WTC11 (cell line): Measurements from ENCODE around the gene MYO5C. TPM values are rescaled to one million over a fixed set of nuclear protein-coding genes. Genes with fewer than 3 reads are reported as not detected.

Experiments
- ATAC-seq: fragments of 200-7000 bp; cut with Tn5 transposase; 2 replicates; pipeline ENCODE4 v1.10.0; 2021; ENCODE audit warnings: mild to moderate bottlenecking, moderate library complexity
- CTCF ChIA-PET: fragments of 300-600 bp; sonication (Branson Sonifier 250); formaldehyde crosslinking; loops from one replicate; lab custom pipeline; 2021; ENCODE audit warnings: antibody characterized with exemption; lab: Charles Lee
- POLR2A ChIA-PET: fragments of 350-600 bp; sonication (Branson Sonifier 250); formaldehyde crosslinking; loops from one replicate; lab custom pipeline; 2021; ENCODE audit warnings: antibody characterized with exemption; lab: Charles Lee
- DNase-seq: peaks from one replicate; pipeline ENCODE4 v3.0.0; 2021; ENCODE audit warnings: low spot score
- H3K27ac Mint-ChIP-seq: 2 replicates; pipeline ENCODE4 v1.8.0; 2021; ENCODE audit warnings: mixed read lengths
- H3K27me3 Mint-ChIP-seq: 2 replicates; pipeline ENCODE4 v1.8.0; 2021; ENCODE audit warnings: low read depth, mild to moderate bottlenecking, moderate library complexity, mixed read lengths
- H3K36me3 Mint-ChIP-seq: 2 replicates; pipeline ENCODE4 v1.8.0; 2021; ENCODE audit warnings: mixed read lengths
- H3K4me1 Mint-ChIP-seq: 2 replicates; pipeline ENCODE4 v1.8.0; 2022; ENCODE audit warnings: mixed read lengths
- H3K4me3 Mint-ChIP-seq: 2 replicates; pipeline ENCODE4 v1.8.0; 2021; ENCODE audit warnings: mild to moderate bottlenecking, moderate library complexity, mixed read lengths
- H3K9me3 Mint-ChIP-seq: 2 replicates; pipeline ENCODE4 v1.8.0; 2021; ENCODE audit warnings: mixed read lengths
- CBFB ChIP-seq: sonication (generic); formaldehyde crosslinking; IDR thresholded peaks from 2 replicates; pipeline ENCODE4 v1.8.1; 2022; ENCODE audit warnings: mild to moderate bottlenecking, low read depth, missing genetic modification reagents
- CREM ChIP-seq: sonication (generic); formaldehyde crosslinking; IDR thresholded peaks from 2 replicates; pipeline ENCODE4 v1.8.1; 2022; ENCODE audit warnings: mild to moderate bottlenecking, missing genetic modification reagents, moderate library complexity
- CTCF ChIP-seq: fragments of 200-600 bp; IDR thresholded peaks from 2 replicates; pipeline ENCODE4 v1.8.0; 2022; ENCODE audit warnings: antibody characterized with exemption
- ETV6 ChIP-seq: sonication (generic); formaldehyde crosslinking; IDR thresholded peaks from 2 replicates; pipeline ENCODE4 v1.8.1; 2022; ENCODE audit warnings: mild to moderate bottlenecking, missing genetic modification reagents
- IRF2 ChIP-seq: sonication (generic); formaldehyde crosslinking; IDR thresholded peaks from 2 replicates; pipeline ENCODE4 v1.8.0; 2022; ENCODE audit warnings: low read depth, missing genetic modification reagents, borderline replicate concordance
- MYBL2 ChIP-seq: sonication (generic); formaldehyde crosslinking; IDR thresholded peaks from 2 replicates; pipeline ENCODE4 v1.8.1; 2023; ENCODE audit warnings: mild to moderate bottlenecking, moderate library complexity, missing genetic modification reagents
- NFATC4 ChIP-seq: fragments of 250-450 bp; sonication (Bioruptor Pico); IDR thresholded peaks from 2 replicates; pipeline ENCODE4 v1.9.0; 2021; ENCODE audit warnings: mild to moderate bottlenecking
- NFE2L1 ChIP-seq: sonication (generic); formaldehyde crosslinking; IDR thresholded peaks from 2 replicates; pipeline ENCODE4 v1.8.1; 2023; ENCODE audit warnings: missing genetic modification reagents
- PRDM15 ChIP-seq: sonication (generic); formaldehyde crosslinking; IDR thresholded peaks from 2 replicates; pipeline ENCODE4 v1.8.0; 2022; ENCODE audit warnings: missing genetic modification reagents
- PRRX2 ChIP-seq: fragments of 250-450 bp; sonication (Bioruptor Pico); IDR thresholded peaks from 2 replicates; pipeline ENCODE4 v1.8.0; 2021; ENCODE audit warnings: mild to moderate bottlenecking
- ZNF232 ChIP-seq: sonication (generic); formaldehyde crosslinking; IDR thresholded peaks from 2 replicates; pipeline ENCODE4 v1.8.0; 2022; ENCODE audit warnings: mild to moderate bottlenecking, missing genetic modification reagents
- ZNF317 ChIP-seq: sonication (generic); formaldehyde crosslinking; IDR thresholded peaks from 2 replicates; pipeline ENCODE4 v1.8.1; 2023; ENCODE audit warnings: low read depth, mild to moderate bottlenecking, moderate library complexity, missing genetic modification reagents, borderline replicate concordance
- ZNF416 ChIP-seq: fragments of 250-450 bp; sonication (Bioruptor Pico); IDR thresholded peaks from 2 replicates; pipeline ENCODE4 v1.9.0; 2021; ENCODE audit warnings: mild to moderate bottlenecking, inconsistent platforms
- ZNF532 ChIP-seq: fragments of 250-450 bp; sonication (Bioruptor Pico); IDR thresholded peaks from 2 replicates; pipeline ENCODE4 v1.9.0; 2021; ENCODE audit warnings: mild to moderate bottlenecking, borderline replicate concordance
- ZNF671 ChIP-seq: fragments of 250-450 bp; sonication (Bioruptor Pico); IDR thresholded peaks from 2 replicates; pipeline ENCODE4 v1.8.0; 2021; ENCODE audit warnings: mild to moderate bottlenecking
- ZSCAN18 ChIP-seq: fragments of 250-450 bp; sonication (Bioruptor Pico); IDR thresholded peaks from 2 replicates; pipeline ENCODE4 v2.1.2; 2022; ENCODE audit warnings: mild to moderate bottlenecking, moderate library complexity
- total RNA-seq: library from RNA; stranded (reverse); gene quantifications from 3 replicates; pipeline ENCODE4 v1.2.3, GENCODE V29; 2021

MYO5C gene
- total RNA-seq, 1 experiment from 2014 or later, result 25.3 TPM

- ChIA-PET POLR2A (interaction anchor here (0.6 to 1.4 kb wide), 3 partner anchors 11 to 344 kb away, joined by 3 to 4 read pairs (median 3); no protein-coding TSS in a partner anchor), CTCF (interaction anchor here (0.5 to 3.7 kb wide), 46 partner anchors 9 to 526 kb away, joined by 3 to 39 read pairs (median 4); partner anchors contain the start of genes MYO5C and TMOD3)
- no peak overlapping the region for H3K27ac Mint-ChIP-seq
- no peaks in the 10 kb centered on the region for H3K9me3 Mint-ChIP-seq
- H3K4me1 Mint-ChIP-seq, result no peaks in the 10 kb centered on the region
- H3K36me3 Mint-ChIP-seq, result peaks cover 35% of the 10 kb centered on the region
- ATAC-seq (peak; percentile 95), DNase-seq (peak; percentile 76)
- H3K4me3 Mint-ChIP-seq, result no peak overlapping the region
- TF ChIP-seq CTCF, result peak; percentile 60
- TF ChIP-seq NFE2L1 (CRISPR knock-in tag), result no peak
- no peaks in the 10 kb centered on the region for H3K27me3 Mint-ChIP-seq
Observed at GRCh38 chr15:52227456-52227855, 68.1 kb downstream of the MYO5C start.

- ATAC-seq, result no peak
- no peak overlapping the region for H3K27ac Mint-ChIP-seq
- POLR2A ChIA-PET, result no interaction called here
- H3K27me3 Mint-ChIP-seq, result no peaks in the 10 kb centered on the region
- no peak for TF ChIP-seq PRDM15 (CRISPR knock-in tag)
- no peak for TF ChIP-seq CREM (CRISPR knock-in tag)
- TF ChIP-seq ZNF232, result no peak
- no peak for TF ChIP-seq IRF2 (CRISPR knock-in tag)
- TF ChIP-seq ZSCAN18 (CRISPR knock-in tag), result no peak
- no peak for TF ChIP-seq MYBL2
- no peak for TF ChIP-seq NFATC4 (CRISPR knock-in tag)
- no peak for TF ChIP-seq ZNF416 (CRISPR knock-in tag)
- TF ChIP-seq ZNF317, result no peak
- TF ChIP-seq ETV6 (CRISPR knock-in tag), result no peak
- no peak for TF ChIP-seq ZNF532 (CRISPR knock-in tag)
- no peak for TF ChIP-seq PRRX2 (CRISPR knock-in tag)
- TF ChIP-seq CBFB, result no peak
- TF ChIP-seq ZNF671 (CRISPR knock-in tag), result no peak
- no peak for DNase-seq
- H3K4me3 Mint-ChIP-seq, result no peak overlapping the region
- no peaks in the 10 kb centered on the region for H3K9me3 Mint-ChIP-seq
- H3K4me1 Mint-ChIP-seq, result no peaks in the 10 kb centered on the region
- peaks cover 38% of the 10 kb centered on the region for H3K36me3 Mint-ChIP-seq
- CTCF ChIA-PET, result interaction anchor here (0.9 to 3.7 kb wide), 3 partner anchors 8 to 238 kb away, joined by 3 to 39 read pairs (median 38); no protein-coding TSS in a partner anchor
Observed at GRCh38 chr15:52225230-52225629, 70.4 kb downstream of the MYO5C start.
